Measurements from ENCODE around the gene DPRX. TPM values are rescaled to one million over a fixed set of nuclear protein-coding genes. Genes with fewer than 3 reads are reported as not detected.

DPRX gene
- total and polyA plus RNA-seq, 12 donors, result not detected

DNA sequence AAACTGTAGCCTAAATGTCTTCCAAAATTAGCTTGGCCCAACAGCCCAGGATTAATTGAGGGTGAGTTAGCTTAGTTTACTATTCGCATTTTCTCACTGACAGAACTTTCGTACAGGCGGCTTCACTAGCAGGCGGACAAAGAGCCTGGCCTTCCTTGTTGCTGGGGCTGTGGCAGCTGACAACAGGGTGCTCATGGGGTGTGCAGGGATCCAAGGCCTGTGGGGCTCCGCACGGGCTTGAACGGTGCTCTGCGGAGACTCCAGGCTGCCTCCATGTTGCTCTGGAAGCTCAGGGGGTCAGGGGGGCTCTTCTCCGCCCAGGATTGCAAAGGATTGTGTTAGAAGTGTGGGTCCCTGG lies 36.3 kb upstream of the DPRX start:
- DNase-seq, result no peak
- WGBS, 4 donors, result 62 to 77% (median 70%) methylated on average over 8 to 9 of the region's 9 CpGs
- intact Hi-C loops (cut with DNase I), result no loop called here

DNA sequence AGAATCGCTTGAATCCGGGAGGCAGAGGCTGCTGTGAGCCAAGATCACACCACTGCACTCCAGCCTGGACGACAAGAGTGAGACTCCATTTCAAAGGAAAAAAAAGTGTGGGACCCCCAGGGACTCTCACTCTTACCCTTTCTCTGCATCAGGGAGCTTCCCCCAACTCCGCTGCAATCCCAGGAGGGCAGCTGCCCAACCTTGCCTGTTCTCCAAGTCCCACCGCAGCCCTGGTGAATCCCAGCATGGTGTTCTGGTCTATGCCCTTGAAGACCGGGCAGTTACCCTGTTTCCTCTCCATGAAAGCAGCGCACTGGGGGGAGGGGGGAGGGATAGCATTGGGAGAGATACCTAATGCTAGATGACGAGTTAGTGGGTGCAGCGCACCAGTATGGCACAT lies 35.7 kb upstream of the DPRX start:
- Histone ChIP-seq H3K9me3 (replicated peaks in 1 of 3) (no peaks in the 10 kb centered on the region), H3K27me3 (no peaks in the 10 kb centered on the region), H3K27ac (no peak overlapping the region), H3K4me1 (replicated peaks in 1 of 2) (no peaks in the 10 kb centered on the region), H3K4me3 (no peak overlapping the region), H3K36me3 (replicated peaks in 1 of 2) (no peaks in the 10 kb centered on the region)
- intact Hi-C loops (cut with DNase I), result no loop called here
- no peak for DNase-seq
- WGBS, 4 donors, result 66 to 76% (median 72%) methylated on average over 9 of the region's 9 CpGs
- TF ChIP-seq, protein P1, sequence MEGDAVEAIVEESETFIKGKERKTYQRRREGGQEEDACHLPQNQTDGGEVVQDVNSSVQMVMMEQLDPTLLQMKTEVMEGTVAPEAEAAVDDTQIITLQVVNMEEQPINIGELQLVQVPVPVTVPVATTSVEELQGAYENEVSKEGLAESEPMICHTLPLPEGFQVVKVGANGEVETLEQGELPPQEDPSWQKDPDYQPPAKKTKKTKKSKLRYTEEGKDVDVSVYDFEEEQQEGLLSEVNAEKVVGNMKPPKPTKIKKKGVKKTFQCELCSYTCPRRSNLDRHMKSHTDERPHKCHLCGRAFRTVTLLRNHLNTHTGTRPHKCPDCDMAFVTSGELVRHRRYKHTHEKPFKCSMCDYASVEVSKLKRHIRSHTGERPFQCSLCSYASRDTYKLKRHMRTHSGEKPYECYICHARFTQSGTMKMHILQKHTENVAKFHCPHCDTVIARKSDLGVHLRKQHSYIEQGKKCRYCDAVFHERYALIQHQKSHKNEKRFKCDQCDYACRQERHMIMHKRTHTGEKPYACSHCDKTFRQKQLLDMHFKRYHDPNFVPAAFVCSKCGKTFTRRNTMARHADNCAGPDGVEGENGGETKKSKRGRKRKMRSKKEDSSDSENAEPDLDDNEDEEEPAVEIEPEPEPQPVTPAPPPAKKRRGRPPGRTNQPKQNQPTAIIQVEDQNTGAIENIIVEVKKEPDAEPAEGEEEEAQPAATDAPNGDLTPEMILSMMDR (IDR thresholded peaks at IDR 0.05), result no peak
- TF ChIP-seq POLR2A (IDR thresholded peaks at IDR 0.05), result no peak

More for the DNA sequence above, 36.3 kb upstream of the DPRX start:
- Histone ChIP-seq H3K36me3 (replicated peaks in 1 of 2) (no peaks in the 10 kb centered on the region), H3K4me1 (replicated peaks in 1 of 2) (no peaks in the 10 kb centered on the region), H3K4me3 (no peak overlapping the region), H3K9me3 (replicated peaks in 1 of 3) (no peaks in the 10 kb centered on the region), H3K27ac (no peak overlapping the region), H3K27me3 (no peaks in the 10 kb centered on the region)
- TF ChIP-seq, protein P1 (IDR thresholded peaks at IDR 0.05), result no peak

DNA sequence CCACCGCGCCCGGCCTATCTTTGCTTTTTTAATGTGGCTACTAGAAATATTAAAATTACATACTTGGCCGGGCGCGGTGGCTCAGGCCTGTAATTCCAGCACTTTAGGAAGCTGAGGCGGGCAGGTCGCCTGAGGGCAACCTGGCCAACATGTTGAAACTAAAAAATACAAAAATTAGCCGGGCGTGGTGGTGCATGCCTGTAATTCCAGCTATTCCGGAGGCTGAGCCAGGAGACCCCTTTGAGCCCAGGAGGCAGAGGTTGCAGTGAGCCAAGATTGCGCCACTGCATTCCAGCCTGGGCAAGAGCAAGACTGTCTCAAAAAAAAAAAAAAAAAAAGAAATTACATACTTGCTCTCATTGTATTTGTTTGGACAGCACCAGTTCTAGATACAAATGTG lies 34.8 kb upstream of the DPRX start:
- intact Hi-C loops (cut with DNase I), result no loop called here
- Histone ChIP-seq H3K27ac (no peak overlapping the region), H3K27me3 (no peaks in the 10 kb centered on the region), H3K9me3 (replicated peaks in 1 of 3) (no peaks in the 10 kb centered on the region), H3K4me3 (no peak overlapping the region), H3K4me1 (replicated peaks in 1 of 2) (no peaks in the 10 kb centered on the region), H3K36me3 (replicated peaks in 1 of 2) (no peaks in the 10 kb centered on the region)
- DNase-seq, result no peak
- TF ChIP-seq, protein P1 (IDR thresholded peaks at IDR 0.05), result no peak
- no peak for TF ChIP-seq POLR2A (IDR thresholded peaks at IDR 0.05)
- whole genome bisulfite sequencing, 4 donors, result 87 to 95% (median 94%) methylated on average over 12 of the region's 12 CpGs

DNA sequence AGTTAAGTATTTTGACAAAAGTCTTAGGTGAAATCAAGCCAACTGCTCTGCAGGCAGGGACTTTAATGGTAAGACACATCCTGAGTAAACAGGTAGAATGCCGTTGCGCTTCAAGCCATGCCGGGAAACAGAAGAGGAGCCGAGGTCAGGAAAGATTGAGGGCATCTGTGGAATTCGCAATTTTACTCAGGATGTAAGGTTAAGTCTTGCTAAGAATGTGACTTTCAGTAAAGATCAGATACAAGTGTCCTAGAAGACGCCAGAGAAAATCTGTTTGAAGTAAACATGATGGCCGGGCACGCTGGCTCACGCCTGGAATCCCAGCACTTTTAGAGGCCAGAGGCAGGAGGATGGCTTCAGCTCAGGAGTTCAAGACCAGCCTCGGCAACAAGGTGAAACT lies 33.4 kb upstream of the DPRX start:
- Histone ChIP-seq H3K4me1 (replicated peaks in 1 of 2) (no peaks in the 10 kb centered on the region), H3K9me3 (replicated peaks in 1 of 3) (no peaks in the 10 kb centered on the region), H3K27ac (no peak overlapping the region), H3K36me3 (replicated peaks in 1 of 2) (no peaks in the 10 kb centered on the region), H3K4me3 (no peak overlapping the region), H3K27me3 (no peaks in the 10 kb centered on the region)
- TF ChIP-seq, protein P1 (IDR thresholded peaks at IDR 0.05), result no peak
- no peak for TF ChIP-seq POLR2A (IDR thresholded peaks at IDR 0.05)
- 66 to 73% (median 70%) methylated on average over 10 of the region's 10 CpGs for WGBS, 4 donors
- no peak for DNase-seq
- intact Hi-C loops (cut with DNase I), result no loop called here
